Psoas muscle (tissue), 8 donors: ENCODE data around the gene SSBP4. TPM values are rescaled to one million over a fixed set of nuclear protein-coding genes. Genes with fewer than 3 reads are reported as not detected.
A peak's percentile ranks its signal among the peaks of the same experiment; 100 is the strongest.

Experiments used
- ATAC-seq, 4 donors: fragments of 200-7000 bp; cut with Tn5 transposase; one replicate each; pipeline ENCODE4 v1.9.1; 2020; ENCODE audit warnings: moderate library complexity in 3 of 4, mild to moderate bottlenecking in 2 of 4
- DNase-seq, 2 donors: peaks; one replicate each; pipeline ENCODE4 v3.0.0-alpha.2; 2020
- H3K27ac ChIP-seq: fragments of 200-600 bp; one replicate; pipeline ENCODE4 v1.8.0; 2022
- H3K27me3 ChIP-seq, 3 donors: fragments of 200-600 bp in 1 of 3; one replicate each; pipeline versions ENCODE4 v1.6.1 to v1.8.0; 2013 to 2022; ENCODE audit warnings: low read length in 2 of 3, mild to moderate bottlenecking in 2 of 3, moderate library complexity in 1 of 3; ENCODE audit not compliant: insufficient read depth in 3 of 3
- H3K36me3 ChIP-seq, 2 donors: fragments of 200-600 bp in 1 of 2; one replicate each; pipeline versions ENCODE4 v1.6.1 to v1.8.0; 2013 to 2022; ENCODE audit warnings: low read depth in 1 of 2, mild to moderate bottlenecking in 1 of 2, moderate library complexity in 1 of 2; ENCODE audit not compliant: insufficient read depth in 1 of 2
- H3K4me1 ChIP-seq: fragments of 200-600 bp; one replicate; pipeline ENCODE4 v1.8.0; 2022
- H3K4me3 ChIP-seq: fragments of 200-600 bp; one replicate; pipeline ENCODE4 v1.8.0; 2022; ENCODE audit warnings: mild to moderate bottlenecking
- H3K9me3 ChIP-seq: fragments of 200-600 bp; one replicate; pipeline ENCODE4 v1.8.0; 2022
- WGBS, 3 donors: extraction: QIAGEN DNeasy Blood & Tissue Kit; methylation state at CpG; one replicate each; pipeline versions ENCODE4 v1.1.6 to v1.1.7; 2013; 5-methylcytosine and 5-hydroxymethylcytosine counted together
- intact Hi-C, 2 donors: fragments of 100-400 bp; cut with DNase I; formaldehyde crosslinking; loops; one replicate each; pipeline versions ENCODE4 v1.11.0 to v1.14.2; 2022
- polyA plus RNA-seq, 3 donors: library from polyadenylated mRNA; stranded (reverse); fragments of 200-250 nt; gene quantifications; one replicate each; pipeline ENCODE4 v1.2.3, GENCODE V29; 2013
- total RNA-seq, 4 donors: library from RNA; stranded (reverse); fragmentation: NEBNext Ultra II Directional in 2 of 4; extraction: Animal tissue kit (Norgen Biotek cat#: 25700) in 2 of 4; gene quantifications; one replicate each; pipeline versions ENCODE4 v1.2.1 to v1.2.4, GENCODE V29; 2021 to 2023
- TF ChIP-seq, protein P1 (sequence below): fragments of 200-600 bp; IDR thresholded peaks from one replicate; pipeline ENCODE4 v1.8.0; 2022; ENCODE audit warnings: antibody characterized with exemption
- donor health status: healthy with polysubstance abuse.
- donor health status: DM: no; HTN: no; CAD: no; lungs with moderate emphysema.
- donor health status: Bipolar disorder and iron deficiency.
- donor health status: healthy.
- donor health status: DM: yes; HTN: yes; CAD: no.
- donor health status: DM: no; HTN: no; CAD: no.
- donor health status: DM: no; HTN: no; CAD: no.
- donor health status: DM: yes; HTN: yes; CAD: no.

SSBP4 gene
- total and polyA plus RNA-seq, 7 donors: 25.8 to 46.1 (median 29.3) TPM

- WGBS, 3 donors: 29 to 46% (median 39%) methylated on average over 10 of the region's 10 CpGs
- DNase-seq (peak in 1 of 2 donors; percentile 66), ATAC-seq (peak in 3 of 4 donors; percentile 31 to 42 (median 35))
- H3K9me3 ChIP-seq: no peaks in the 10 kb centered on the region
- H3K36me3 ChIP-seq: no peaks in the 10 kb centered on the region
- no peak overlapping the region for H3K4me3 ChIP-seq
- peaks cover 0 to 1% (median 0%) of the 10 kb centered on the region in 3 donors for H3K27me3 ChIP-seq
- TF ChIP-seq, protein P1, sequence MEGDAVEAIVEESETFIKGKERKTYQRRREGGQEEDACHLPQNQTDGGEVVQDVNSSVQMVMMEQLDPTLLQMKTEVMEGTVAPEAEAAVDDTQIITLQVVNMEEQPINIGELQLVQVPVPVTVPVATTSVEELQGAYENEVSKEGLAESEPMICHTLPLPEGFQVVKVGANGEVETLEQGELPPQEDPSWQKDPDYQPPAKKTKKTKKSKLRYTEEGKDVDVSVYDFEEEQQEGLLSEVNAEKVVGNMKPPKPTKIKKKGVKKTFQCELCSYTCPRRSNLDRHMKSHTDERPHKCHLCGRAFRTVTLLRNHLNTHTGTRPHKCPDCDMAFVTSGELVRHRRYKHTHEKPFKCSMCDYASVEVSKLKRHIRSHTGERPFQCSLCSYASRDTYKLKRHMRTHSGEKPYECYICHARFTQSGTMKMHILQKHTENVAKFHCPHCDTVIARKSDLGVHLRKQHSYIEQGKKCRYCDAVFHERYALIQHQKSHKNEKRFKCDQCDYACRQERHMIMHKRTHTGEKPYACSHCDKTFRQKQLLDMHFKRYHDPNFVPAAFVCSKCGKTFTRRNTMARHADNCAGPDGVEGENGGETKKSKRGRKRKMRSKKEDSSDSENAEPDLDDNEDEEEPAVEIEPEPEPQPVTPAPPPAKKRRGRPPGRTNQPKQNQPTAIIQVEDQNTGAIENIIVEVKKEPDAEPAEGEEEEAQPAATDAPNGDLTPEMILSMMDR: peak; percentile 28
- no peaks in the 10 kb centered on the region for H3K4me1 ChIP-seq
- intact Hi-C loops: no loop called here
- no peak overlapping the region for H3K27ac ChIP-seq
Measured at GRCh38 chr19:18408053-18408476, 11.1 kb upstream of the SSBP4 start.

DNA sequence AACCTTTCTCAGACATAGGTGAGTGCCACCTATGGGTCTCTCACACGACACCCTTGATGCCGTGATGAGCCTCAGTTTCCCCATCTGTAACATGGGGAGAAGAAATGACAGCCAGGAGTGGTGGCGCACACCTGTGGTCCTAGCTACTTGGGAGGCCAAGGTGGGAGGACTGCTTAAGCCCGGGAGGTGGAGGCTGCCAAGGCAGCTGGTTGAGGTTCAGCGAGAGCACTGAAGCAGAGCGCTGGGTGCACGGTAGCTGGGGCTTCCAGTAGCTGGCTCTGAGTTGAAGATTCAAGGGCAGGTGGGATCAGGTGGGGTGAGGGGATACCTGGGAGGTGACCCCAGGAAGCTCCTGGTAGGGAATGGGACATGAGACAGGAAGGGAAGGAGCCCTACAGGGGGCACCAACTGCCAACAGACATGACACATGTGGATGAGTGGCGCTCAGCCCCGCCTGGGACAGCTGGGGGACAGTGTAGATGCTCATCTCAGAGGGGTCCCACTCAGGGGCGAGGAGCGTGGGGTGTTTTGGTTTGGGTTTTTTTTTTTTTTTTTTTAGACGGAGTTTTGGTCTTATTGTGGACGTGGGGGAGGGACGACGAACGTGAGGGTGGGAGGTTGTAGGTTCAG lies 6.5 kb upstream of the SSBP4 start:
- no peak overlapping the region for H3K27ac ChIP-seq
- H3K9me3 ChIP-seq: no peaks in the 10 kb centered on the region
- 64 to 75% (median 70%) methylated on average over 16 of the region's 16 CpGs for WGBS, 3 donors
- peaks cover 4% of the 10 kb centered on the region for H3K4me1 ChIP-seq
- no peaks in the 10 kb centered on the region for H3K36me3 ChIP-seq
- no peak overlapping the region for H3K4me3 ChIP-seq
- intact Hi-C loops: loop anchor here (5.0 to 10.0 kb wide), 4 partner anchors 65 to 205 kb away; partner anchors contain the start of gene PDE4C (in 1 of the 2)
- TF ChIP-seq, protein P1: no peak
- DNase-seq (no peak), ATAC-seq (no peak)
- H3K27me3 ChIP-seq: peaks cover 0 to 7% (median 0%) of the 10 kb centered on the region in 3 donors

GRCh38 chr19:18414504-18415177 lies 4.6 kb upstream of the SSBP4 start:
- ATAC-seq (no peak), DNase-seq (peak in 1 of 2 donors; percentile 62)
- Histone ChIP-seq H3K4me1 (peaks cover 11% of the 10 kb centered on the region), H3K36me3 (no peaks in the 10 kb centered on the region), H3K27me3 (peaks cover 0 to 7% (median 0%) of the 10 kb centered on the region in 3 donors), H3K4me3 (peak overlapping the region; percentile 49), H3K9me3 (no peaks in the 10 kb centered on the region), H3K27ac (peak overlapping the region; percentile 86)
- intact Hi-C loops: loop anchor here (5.0 to 10.0 kb wide), 4 partner anchors 67 to 207 kb away; partner anchors contain the start of gene PDE4C (in 1 of the 2)
- TF ChIP-seq, protein P1: no peak
- 28 to 48% (median 31%) methylated on average over 10 to 11 of the region's 11 CpGs for WGBS, 3 donors

- Histone ChIP-seq H3K27me3 (peaks cover 0 to 7% (median 0%) of the 10 kb centered on the region in 3 donors), H3K4me3 (peak overlapping the region; percentile 49), H3K9me3 (no peaks in the 10 kb centered on the region), H3K36me3 (no peaks in the 10 kb centered on the region), H3K4me1 (peaks cover 12% of the 10 kb centered on the region), H3K27ac (peak overlapping the region; percentile 86)
- intact Hi-C loops: loop anchor here in 1 of 2 donors (10.0 kb wide), 2 partner anchors 161 to 191 kb away; partner anchors contain the start of gene PDE4C
- ATAC-seq: peak; percentile 2 to 13 (median 6)
- TF ChIP-seq, protein P1: no peak
- WGBS, 3 donors: 31 to 41% (median 38%) methylated on average over 25 of the region's 25 CpGs
- peak; percentile 78 to 86 for DNase-seq
Measured at GRCh38 chr19:18415178-18415867, 3.9 kb upstream of the SSBP4 start.
